Measurements from ENCODE around the gene MED9.

The MED9 gene

DNA sequence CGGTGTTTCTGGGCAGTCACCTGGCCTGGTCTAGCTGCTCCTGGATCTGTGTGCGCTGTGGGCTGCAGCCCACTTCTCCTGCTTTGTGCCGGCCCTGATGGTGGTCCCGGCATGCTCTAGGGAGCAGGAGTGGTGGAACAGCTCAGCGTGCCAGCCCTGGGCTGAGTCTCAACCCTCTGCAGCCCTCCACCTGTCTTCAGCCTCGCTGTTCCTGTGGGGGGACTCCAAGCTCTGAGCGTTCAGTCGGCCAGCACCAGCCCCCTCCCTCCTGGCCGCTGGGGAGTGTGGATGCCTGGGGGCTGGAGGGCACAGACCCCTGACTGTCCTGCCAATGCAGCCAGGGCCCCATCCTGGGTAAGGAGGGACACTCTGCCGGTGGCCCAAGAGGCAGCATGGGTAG is 43.1 kb downstream of the MED9 start:
- DNase-seq = no peak

DNA sequence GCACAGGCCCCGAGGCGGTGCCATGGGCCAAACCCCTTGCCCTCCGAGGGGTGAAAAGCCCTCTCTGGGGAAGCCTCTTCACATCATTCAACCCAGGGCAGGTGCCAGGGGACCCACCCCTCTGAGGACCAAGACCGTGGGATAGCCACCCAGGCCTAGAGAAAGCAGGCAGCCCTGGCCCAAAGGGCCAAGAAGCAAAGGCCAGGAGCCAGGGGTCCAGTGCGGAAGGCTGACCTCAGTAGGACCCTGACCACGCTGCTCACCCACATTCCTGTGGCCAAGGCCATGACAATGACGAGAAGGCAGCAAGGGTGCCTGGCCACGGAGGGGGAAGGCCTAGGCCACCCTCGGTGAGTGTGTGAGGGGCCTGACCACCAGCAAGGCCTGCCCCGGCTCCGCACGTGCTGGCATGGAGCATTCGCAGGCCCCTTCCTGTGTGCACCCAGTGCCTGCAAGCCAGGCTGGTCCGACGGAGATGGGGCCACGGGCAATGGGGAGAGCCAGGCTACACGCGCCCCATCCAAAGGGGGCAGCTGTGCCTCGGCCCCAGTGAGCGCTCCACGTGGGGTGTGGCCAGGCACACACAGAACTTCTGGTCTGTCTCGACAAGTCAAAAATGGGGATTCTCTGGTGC is 43.9 kb downstream of the MED9 start:
- DNase-seq = no peak

DNA sequence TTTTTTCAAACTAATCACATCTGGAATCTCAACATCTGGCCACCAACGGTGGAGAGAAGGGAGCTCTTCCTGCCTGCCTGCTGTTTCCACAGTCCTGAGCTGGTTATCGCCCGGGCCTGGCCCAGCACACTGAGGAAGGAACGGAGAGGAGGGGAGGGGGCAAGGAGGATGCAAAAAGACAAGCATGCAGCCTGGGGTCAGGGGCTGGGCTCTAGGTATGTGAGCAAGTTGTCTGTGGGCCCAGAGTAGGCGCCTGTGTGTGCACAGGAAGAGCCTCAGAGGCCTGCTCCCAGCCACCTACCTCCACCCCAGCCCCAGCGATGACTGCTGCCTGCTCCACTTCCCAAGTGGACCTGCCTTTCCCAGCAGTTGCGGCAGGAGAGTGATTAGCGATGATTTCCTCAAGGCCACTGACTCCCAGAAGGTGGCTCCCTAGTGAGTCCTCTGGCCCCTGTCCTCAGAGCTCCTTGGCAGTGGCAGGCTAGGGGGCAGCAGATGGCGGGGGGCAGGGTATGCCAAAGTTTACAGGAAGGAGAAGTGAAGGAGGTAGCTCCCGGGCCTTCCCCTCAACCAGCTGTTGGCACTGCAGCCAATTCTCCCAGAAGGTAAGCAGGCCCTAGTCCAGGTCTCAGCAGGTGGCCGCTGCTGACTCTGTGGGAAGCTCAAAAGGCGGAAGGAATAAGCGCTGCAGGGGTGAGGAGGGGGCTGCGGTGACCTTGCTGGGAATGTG is 46.4 kb downstream of the MED9 start:
- DNase-seq = no peak

DNA sequence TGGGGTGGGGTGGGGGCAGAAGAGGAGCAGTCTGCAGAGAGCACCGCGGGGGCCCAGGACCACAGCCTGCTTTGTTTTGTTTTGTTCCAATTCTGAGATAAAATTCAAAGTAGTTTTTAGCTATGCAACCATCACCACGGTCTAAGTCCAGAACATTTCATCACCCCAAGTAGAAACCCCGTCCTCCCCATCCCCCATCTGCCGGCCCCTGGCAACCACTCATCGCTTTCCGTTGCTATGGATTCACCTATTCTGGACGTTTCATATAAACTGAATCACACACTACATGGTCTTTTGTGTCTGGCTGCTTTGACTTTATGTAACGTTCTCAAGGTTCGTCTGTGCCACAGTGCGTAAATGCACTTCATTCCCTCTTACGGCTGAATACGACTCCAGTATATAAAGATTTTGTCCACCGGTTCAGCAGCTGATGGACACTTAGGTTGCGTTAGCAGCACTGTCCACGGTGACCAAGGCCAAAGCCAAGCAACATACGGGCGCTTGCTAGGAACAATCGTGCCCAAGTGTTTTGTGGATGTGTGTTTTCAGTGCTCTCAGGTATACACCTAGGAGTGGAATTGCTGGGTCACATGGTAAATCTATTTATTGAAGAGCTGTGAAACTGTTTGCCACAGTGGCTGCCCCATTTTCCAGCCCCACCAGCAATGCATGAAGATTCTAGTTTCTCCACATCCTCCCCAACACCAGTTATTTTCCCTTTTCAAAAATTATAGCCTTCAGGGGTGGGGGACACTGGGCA is 47.1 kb downstream of the MED9 start:
- DNase-seq = no peak

DNA sequence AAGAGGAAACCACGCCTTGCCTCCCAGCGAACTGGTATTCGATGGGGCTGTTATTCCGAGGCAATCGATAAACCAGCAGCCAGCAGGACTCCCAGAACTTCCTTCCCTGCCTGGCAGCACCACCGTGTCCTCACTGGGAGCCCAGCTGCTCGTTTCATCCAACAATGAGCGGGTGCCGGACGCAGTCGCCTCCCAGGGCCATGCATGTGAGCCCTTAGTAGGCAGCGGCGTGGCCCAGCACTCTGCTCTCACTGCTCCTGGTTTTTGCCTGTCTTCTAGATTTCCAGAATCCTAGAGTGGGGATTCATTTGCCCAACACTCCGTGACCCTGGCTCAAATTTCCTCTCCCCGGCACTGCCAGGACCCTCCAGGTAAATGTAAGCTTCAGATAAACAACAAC is 48.5 kb downstream of the MED9 start:
- no peak for DNase-seq

DNA sequence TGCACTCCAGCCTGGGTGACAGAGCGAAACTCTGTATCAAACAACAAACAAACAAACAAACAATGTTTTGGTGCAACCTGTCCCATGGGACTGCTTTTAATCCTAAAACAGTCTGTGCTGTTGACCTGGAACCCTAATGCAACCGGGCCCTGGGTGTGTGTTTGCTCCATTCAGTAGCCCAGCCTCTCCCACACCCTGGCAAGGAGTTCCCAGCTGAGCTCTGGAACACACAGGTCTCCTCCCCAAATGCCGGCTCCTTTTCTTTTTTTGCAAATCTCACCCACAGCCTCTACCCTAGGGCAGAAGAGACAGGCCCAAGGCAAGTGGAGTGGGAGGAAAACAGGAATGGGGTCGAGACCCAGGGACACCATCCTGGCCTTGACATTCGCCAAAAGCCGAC is 49.2 kb downstream of the MED9 start:
- DNase-seq = no peak

DNA sequence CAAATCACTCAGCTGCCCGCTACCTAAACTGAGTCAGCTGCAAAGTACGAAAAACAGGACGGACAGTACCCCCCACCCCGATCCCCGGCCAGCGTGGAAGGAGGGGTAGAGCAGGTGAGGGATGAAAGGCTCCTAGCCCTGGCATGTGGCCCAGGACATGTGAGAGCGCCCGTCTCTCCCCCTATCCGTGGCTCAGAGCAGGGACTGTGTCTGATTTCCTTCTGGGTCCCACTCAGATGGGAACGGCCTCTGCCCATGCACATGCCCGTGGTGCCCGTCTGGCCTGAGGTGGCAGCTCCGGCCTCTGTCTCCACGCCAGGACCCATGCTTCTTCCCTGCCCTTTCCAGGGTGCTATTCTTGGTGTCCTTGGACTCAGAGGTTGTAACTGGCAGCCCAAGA is 49.6 kb downstream of the MED9 start:
- DNase-seq = no peak

DNA sequence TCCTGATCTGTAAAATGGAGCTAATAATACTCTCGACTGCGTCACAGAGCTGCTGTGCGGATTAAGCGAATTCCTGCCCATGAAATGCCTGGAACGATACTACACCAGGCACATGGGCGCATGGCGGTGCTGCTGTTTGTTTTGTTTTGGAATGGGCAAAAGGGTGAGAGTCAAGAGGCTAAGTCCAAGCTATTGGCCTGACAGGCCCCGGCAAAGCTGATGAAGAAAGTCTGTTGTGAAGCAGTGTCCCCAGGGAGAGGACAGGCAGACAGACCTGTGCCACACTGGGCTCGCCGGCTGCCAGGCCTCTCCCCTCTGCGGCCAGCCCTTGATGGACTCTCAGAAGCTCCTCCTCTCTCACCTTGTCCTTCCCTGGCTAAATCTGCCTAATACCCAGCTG is 50.7 kb downstream of the MED9 start:
- DNase-seq = no peak

DNA sequence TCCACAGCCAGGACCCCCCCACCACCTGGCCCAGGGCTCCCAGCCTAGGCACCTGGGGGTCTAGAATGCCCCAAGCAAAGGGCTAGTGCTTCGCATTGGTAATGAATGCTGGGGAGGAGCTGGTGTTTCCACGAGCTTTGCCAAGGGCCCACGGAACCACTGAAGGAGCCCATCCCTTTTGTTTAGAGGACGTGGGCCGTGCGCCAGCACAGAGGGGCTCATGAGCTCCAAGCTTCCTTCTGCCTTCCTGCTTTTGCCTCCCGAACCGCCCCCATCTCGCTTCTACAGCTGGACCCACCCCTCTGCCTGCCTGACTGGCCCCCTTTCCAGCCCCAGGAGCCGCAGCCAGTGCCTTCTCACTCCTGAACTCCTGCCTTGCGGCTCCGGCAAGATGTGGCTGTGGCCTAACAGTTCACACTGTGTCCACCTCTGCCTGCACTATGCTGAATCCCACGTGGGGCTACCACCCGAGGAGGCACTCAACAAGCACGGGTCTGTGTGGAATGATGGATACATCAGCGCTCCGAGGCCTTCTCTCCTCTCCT is 51.2 kb downstream of the MED9 start:
- DNase-seq = no peak

DNA sequence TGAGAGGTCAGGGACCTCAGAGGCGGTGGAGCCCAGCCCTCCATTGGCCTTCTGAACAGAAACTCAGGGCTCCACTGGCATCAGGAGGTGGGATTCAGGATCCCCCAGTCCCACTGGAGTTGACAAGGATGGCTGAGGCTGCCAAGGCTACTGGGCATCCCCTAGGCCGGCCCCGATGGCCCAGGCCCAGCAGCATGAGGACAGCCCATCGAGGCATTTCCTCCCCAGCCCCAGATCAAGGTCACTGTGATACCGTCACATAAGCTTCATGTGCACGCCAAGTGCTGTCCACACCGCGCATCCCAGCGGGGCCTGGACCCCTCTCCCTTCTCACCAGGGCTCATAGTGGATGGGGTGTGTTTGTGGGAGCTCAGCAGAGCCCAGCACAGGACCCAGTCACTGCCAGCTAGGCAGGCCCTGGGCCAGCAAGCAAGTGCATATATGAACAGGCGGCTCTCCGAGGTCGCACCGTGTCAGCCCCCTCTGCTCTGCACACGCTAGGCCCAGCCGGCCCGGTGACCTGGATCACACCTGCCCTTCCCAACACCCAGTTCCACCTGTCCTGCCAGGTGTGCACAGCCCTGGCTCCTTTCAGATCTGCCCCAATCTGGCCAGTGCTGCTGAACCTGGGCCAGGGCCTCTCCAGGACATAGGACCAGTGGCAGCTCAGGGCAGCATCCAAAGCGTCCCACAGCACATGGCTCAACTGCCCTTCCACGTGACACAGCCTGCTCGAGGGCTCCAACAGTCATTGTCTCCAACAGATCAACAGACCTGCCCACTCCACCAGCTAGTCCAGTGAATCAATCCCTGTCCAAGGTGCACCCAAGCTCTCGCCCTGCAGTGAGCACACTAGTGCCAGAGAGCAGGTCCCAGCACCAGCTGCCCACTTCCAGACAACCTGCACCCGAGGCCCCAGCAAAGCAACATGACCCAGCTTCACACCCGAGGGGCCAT is 52.2 kb downstream of the MED9 start:
- DNase-seq = no peak

DNA sequence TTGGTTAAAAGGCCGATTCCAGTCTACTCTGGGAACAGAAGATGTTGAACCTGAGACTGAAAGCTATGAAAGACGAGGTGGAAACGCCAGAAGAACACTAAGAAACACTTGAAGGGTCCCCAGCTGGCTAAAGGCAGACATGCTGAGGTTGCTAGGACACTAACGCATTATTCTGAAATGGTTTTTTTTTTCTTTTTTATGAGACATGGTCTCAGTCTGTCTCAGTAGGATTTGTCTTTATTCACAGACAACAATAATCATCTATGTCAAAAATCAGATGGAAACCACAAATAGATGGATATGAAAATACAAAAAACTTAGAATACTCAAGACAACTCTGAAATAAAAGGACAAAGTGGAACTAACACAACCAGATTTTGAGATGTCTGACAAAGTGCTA is 54.4 kb downstream of the MED9 start:
- no peak for DNase-seq

DNA sequence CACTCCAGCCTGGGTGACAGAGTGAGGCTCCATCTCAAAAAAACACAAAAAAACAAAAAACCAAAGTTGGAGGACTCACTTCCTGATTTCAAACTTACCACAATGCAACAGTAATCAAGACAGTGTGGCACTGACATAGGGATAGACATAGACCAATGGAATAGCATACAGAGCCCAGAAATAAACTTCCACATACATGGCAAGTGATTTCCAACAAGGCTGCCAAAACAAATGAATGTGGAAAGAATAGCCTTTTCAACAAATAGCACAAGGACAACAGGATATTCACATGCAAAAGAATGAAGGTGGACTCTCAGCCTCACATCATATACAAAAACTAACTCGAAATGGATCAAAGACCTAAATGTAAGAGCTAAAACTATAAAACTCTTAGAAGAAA is 56.2 kb downstream of the MED9 start:
- no peak for DNase-seq

DNA sequence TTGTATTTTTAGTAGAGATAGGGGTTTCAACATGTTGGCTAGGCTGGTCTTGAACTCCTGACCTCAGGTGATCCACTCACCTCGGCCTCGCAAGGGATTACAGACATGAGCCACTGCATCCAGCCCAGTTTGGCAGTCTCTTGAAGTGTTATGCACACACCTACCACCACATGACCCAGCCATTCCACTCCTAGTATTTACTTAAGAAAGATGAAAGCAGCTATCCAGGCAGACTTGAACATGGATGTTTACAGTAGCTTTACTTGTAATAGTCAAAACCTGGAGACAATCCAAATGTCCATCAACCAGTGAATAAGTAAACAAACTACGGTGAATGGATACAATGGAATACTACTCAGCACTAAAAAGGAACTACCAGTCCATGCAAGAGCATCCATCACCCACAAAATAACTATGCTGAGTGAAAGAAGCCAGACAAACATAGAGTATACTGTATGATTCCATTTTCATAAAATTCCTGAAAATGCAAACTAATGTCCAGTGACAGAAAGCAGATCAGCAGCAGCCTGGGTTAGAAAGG is 57.2 kb downstream of the MED9 start:
- no peak for DNase-seq

DNA sequence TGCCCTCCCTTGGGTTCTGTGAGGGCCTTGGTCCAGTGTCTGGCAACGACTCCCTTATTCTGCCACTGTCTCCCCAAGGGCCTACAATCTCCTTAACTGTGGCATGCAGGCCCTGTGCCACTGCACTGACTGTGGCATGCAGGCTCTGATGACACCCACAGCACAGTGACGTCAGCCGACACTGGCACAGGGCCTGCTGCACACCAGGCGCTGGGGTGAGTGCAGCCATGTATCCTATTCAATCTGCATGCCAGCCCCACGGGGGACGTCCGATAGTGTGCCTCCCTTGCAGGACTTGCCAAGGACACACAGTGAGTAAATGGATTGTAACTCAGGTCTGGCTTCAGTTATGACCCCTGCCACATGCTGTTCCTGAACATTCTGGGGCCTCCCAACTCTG is 59.2 kb downstream of the MED9 start:
- DNase-seq = no peak

DNA sequence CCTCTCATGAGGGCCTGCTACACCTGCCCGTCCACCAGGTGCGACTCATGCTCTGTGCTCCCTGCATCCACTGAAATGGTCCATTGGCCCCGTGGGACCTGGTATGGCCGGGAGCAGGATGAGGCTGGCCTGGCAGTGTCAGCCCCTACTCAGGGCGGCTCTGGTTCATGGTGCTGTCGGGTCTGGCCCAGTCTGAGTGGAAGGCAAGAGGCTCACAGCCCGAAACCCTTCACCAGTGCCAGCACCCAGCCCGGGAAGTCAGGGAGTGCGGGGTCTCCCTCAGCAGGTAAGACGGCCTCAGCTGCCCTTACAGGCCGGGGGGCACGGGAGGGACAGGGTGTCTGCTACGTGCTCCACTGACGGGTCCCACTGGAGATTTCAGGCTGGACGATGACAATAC is 59.9 kb downstream of the MED9 start:
- no peak for DNase-seq

DNA sequence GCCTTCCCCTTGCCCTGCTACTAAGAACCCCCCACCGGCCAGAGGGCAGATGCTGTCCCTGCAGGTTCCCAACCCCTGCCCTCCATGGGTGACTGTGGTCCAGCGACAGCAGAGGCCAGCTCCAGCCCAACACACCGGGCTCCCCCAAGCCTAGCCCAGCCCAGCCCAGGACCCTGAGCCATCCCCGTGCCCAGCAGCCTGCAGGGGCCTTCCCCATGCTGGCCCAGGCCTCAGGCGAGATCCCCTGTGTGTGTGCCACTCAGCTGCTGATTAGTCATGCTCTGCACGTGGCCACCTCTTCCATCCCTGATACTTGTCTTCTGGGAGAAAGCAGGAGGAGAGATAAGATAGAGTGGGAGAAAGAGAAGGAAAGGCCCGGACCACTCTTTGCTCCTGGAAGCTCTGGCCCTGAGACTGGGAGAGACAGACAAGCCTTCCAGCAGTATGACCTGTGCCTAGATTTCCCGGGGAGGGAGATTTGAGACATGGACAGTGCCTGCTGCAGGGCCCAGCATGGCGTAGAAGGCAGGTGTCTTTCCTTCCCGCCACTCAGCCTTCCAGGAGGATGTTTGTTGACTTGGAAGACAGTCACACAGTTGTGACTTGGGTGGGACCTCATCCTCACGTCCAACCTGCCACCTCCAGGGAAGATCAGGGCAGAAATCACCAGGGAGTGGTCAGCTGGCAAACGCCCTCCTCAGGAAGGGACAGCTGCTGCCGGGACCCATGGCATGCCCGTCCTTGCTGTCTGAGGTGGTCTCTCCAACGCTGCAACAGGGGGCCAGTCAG is 60.7 kb downstream of the MED9 start:
- no peak for DNase-seq

DNA sequence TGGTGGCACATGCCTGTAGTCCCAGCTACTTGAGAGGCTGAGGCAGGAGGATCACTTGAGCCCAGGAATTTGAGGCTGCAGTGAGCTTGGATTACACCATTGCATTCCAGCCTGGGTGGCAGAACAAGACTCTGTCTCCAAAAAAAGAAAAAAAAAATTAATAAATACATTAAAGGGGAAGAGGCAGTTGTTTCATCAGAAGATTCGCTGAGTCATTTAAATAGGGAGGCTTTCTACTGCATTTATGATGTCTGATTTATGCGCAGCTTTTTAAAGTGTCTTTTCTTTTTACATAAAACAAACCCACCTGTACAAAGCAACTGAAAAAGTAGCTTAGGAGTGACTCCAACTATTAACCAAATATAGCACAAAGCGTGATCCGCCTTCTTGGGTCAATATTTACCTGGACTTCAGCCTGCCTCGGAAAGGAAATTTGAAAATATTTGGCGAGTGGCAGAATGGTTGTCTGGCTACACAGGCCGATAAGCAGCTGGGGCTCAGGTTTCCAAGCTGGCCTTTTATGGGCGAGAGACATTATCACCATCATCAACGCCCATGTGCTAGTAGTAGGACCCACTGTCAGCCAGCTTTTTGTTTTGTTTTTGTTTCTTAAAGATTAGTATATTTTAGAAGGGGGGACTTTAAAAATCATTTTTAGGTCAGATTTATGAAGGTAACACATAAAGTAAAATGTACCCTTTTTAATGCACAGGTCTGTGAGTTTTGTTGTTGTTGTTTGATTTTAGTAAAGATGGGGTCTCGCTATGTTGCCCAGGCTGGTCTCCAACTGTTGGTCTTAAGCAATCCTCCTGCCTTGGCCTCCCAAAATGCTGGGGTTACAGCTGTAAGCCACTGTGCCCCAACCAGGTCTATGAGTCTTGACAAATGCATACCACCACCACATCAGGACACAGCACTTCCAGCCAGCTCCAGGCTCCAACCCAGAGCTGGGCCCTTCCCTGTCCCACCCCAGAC is 61.9 kb downstream of the MED9 start:
- DNase-seq = no peak

DNA sequence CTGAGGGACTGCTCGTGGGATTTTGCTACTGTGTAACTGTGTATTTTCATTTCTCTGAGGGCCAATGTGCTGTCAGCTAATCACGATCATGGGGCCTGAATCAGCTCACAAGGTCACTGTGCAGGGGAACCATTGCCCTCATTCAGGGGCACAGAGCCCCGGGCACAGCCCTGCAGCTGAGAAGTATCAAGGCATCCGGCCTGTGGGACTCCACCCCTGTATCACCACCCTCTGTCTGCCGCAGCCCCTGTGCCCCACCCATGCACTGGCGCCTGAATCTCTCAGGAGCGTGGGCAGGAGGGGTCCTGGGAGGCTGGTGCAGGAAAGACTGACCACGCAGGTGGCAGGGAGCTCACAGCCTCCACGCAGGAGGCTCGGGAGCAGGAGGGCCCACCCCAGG is 62.8 kb downstream of the MED9 start:
- no peak for DNase-seq

DNA sequence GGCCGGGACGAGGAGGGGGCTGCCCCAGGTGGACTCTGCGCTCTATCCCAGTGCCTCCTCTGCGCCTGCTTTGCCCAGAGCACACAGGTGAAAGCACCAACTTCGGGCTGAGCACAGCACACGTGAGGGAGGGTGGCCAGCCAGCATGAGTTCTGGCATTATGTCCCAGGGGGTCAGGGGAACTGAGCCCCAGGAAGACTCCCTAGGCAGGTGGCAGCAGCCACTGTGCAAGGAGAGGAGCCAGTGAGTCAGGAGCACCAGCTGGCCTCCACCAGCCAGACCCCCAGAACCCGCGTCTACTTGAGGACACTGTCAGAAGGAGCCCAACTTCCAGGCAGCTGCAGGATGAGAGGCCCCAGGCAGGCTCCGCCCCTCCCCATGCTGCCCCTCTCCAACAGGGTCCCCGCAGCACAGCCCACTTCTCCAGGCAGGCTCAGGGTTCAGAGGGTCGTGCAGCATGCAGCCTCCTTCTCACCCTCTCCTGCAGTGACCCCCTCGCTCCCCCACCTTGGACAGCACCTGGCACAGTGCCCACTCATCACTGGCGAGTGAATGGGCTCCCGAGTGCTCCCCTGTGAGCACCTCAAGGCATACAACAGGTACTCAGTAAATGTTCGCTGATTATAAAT is 63.6 kb downstream of the MED9 start:
- DNase-seq = no peak
